ENCODE results near the gene NSG1.
A peak's percentile ranks its signal among the peaks of the same experiment; 100 is the strongest.

Gene NSG1

DNA sequence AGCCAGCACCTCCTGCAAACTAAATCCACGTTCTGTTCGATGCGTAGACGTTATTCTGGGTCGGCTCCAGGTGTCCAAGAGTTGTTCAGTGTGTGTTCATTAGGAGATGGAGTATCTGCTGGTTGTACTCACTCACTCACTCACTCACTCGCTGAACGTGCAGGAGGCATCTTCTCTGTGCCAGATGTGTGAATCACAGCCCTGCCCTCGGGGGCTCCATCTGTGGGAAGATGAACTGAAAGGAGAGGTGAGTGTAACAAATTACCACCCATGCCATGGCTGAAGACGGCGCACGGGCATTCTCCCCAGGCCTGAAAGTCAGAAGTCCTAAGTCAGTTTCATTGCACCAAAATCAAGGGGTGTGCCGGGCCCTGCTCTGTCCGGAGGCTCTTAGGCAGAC lies 16.1 kb downstream of the NSG1 start:
- H3K9me3 Mint-ChIP-seq: no peaks in the 10 kb centered on the region
- ATAC-seq: no peak
- DNase-seq (ENCODE audit: low spot score in 2 of 2): no peak
- H3K27ac Mint-ChIP-seq: no peak overlapping the region
- H3K36me3 Mint-ChIP-seq: peaks cover 8% of the 10 kb centered on the region
- H3K4me3 Mint-ChIP-seq: no peak overlapping the region
- H3K4me1 Mint-ChIP-seq: no peaks in the 10 kb centered on the region

DNA sequence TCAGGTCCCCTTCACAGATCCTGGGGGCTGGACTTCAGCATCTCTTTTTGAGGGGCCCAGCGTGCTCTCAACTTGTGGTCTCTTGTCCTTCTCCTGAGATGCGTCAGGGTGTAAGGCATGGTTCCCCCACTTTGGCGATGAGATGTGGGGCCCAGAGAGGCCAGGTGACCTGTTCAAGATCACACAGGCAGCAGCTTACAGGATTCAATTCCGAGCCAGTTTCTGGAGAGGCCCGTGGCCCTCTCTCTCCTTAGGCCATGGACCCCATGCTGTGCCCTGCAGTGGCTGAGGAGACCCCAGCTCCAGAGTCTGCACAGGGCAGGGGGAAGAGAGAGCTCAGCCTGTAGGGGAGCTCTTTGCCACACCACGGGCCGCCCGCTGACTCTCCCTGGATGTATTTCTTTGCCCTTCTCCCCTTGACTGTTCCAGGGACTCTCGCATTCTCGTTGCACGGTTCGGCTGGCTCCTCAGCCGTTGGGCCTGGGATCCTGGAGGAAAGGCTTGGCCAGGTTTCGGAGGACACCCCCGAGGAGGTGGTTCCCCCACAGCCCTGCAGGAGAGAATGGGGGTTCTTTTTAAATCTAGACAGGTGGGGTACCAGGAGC lies 18.6 kb downstream of the NSG1 start:
- no peaks in the 10 kb centered on the region for H3K9me3 Mint-ChIP-seq
- no peak for ATAC-seq
- no peaks in the 10 kb centered on the region for H3K4me1 Mint-ChIP-seq
- H3K4me3 Mint-ChIP-seq: no peak overlapping the region
- no peak overlapping the region for H3K27ac Mint-ChIP-seq
- H3K36me3 Mint-ChIP-seq: peaks cover 18% of the 10 kb centered on the region
- no peak for DNase-seq (ENCODE audit: low spot score in 2 of 2)

DNA sequence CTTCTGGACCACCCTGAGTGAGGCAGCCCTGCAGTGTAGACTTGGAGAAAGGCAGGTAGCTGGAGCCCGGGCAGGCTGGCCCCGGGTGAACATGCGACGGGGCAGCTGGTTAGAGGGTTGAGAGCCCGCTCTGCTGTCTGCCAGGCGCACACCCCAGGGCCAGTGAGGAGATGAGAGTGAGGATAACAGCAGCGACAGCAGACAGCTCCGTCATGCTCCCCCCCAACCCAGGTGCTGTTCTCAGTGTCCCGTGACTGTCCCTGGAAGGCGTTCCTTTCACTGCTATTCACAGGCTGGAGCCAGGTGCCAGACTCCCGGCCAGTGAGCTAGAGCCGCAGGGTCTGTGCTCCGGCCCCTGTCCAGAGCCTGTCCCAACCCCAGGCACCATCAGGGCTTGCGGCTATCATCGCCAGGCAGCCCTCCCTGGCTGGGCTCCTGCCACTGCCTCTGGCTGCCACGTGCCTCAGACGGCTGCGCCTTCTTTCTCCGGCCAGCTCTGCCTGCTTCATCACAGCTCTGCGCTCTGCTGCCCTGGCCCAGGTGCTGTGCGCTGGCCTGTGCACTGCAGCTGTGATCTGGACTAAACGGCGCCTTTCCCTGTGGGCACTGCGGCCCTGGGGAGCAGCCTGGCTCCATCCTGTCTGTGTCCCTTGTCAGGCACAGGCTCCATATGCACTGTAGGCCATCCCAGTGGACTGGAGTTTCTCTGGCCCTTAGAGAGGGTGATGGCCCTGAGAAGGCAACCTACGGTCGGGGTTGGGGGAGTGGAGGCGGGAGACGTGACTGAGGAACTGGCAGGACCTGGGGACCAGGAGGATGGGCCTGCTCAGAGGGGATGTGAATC lies 19.8 kb downstream of the NSG1 start:
- Mint-ChIP-seq H3K4me3 (no peak overlapping the region), H3K27ac (peak overlapping the region; percentile 26), H3K9me3 (no peaks in the 10 kb centered on the region), H3K36me3 (peaks cover 21% of the 10 kb centered on the region), H3K4me1 (no peaks in the 10 kb centered on the region)
- ATAC-seq (no peak), DNase-seq (ENCODE audit: low spot score in 2 of 2) (no peak)

DNA sequence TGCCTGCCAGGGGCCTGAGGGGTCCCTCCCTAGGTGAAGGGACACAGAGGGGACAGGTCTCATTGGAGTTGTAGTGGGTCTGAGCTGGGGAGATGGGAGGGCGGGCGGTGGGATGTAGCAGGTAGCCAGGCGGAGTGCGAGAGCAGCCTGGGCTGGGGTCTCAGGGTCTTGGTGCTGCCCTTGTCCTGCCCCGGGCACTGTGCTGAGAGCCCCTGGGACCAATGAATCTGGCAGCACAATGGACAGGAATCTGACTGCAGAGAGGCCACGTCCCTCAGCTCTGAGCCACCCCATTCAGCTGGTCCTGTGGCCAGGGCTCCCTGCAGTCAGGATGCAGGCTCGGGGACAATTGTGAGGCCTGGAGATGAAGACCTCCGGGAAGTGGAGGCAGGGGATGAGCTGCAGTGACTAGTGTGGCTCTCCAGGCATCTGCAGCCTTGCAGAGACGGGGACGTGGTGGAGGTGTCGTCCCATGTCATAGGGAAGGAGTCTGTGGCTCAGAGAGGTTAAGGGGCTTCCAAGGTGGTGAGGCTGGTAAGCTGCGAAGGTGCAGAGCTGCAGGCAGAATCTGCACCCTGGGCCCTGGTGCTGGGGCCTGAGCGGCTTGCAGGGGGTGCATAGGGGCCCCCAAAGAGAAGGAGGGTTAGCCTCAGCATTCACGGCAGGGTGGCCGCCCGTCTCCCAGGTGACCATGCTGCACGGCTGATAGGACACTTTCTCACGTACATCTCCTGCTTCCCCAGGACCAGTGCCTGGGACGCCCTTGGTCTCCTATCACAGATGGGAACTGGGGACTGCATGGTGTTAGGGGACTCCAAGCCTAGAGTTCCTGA lies 20.6 kb downstream of the NSG1 start:
- no peaks in the 10 kb centered on the region for H3K4me1 Mint-ChIP-seq
- H3K36me3 Mint-ChIP-seq: peaks cover 21% of the 10 kb centered on the region
- no peak overlapping the region for H3K4me3 Mint-ChIP-seq
- ATAC-seq: no peak
- H3K9me3 Mint-ChIP-seq: no peaks in the 10 kb centered on the region
- peak overlapping the region; percentile 26 for H3K27ac Mint-ChIP-seq
- DNase-seq (ENCODE audit: low spot score in 2 of 2): no peak

DNA sequence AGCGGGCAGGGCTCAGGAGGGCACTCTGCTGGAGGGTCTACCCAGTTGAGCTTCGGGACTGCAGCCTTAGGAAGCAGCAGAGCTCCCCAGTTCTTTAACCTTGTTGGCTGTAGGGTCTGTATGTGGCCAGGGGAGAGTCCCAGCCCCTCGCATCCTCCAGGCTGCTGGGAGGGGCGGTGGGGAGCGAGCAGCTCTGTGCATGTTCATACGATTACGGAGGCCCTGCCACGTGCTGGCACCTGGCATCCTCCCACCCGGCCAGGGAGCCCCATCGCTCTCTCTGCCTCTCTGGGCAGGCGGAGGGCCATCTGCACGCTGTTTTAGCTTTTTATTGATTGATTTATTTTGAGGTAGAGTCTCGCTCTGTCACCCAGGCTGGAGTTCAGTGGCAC lies 21.2 kb downstream of the NSG1 start:
- ATAC-seq (no peak), DNase-seq (ENCODE audit: low spot score in 2 of 2) (no peak)
- H3K9me3 Mint-ChIP-seq: no peaks in the 10 kb centered on the region
- H3K36me3 Mint-ChIP-seq: peaks cover 21% of the 10 kb centered on the region
- H3K27ac Mint-ChIP-seq: no peak overlapping the region
- H3K4me3 Mint-ChIP-seq: no peak overlapping the region
- no peaks in the 10 kb centered on the region for H3K4me1 Mint-ChIP-seq

DNA sequence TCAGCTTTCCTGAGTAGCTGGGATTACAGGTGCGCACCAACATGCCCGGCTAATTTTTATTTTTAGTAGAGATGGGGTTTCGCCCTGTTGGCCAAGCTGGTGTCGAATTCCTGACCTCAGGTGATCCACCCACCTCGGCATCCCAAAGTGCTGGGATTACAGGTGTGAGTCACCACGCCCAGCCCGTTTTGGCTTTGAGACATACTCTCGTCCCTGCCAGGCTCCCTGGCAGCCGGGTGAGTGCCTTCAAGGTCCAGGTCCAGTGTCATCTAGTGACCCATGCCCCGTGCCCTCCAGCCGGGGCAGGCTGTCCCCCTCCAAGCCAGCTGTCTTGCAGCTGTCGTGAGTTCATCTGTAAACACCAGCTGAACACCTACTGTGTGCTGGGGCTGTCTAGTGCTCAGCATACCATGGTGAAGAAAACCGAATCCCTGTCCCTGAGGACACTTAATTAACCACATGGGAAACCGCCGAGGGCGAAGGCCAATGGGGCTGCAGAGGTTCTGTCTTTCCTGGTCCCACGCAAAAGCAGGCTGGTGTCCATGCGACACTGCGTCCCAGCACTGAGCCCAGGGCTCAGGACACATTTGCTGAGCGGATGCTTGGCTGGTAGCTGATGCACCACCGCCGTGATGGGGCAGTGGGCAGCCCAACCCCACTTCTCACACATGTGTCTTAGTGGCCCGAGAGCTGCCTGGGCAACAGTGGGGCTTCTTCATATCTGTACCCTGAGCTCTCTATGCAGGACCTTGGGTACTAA lies 21.9 kb downstream of the NSG1 start:
- Mint-ChIP-seq H3K4me1 (no peaks in the 10 kb centered on the region), H3K9me3 (no peaks in the 10 kb centered on the region), H3K27ac (no peak overlapping the region), H3K4me3 (no peak overlapping the region), H3K36me3 (peaks cover 21% of the 10 kb centered on the region)
- ATAC-seq: no peak
- DNase-seq (ENCODE audit: low spot score in 2 of 2): no peak

DNA sequence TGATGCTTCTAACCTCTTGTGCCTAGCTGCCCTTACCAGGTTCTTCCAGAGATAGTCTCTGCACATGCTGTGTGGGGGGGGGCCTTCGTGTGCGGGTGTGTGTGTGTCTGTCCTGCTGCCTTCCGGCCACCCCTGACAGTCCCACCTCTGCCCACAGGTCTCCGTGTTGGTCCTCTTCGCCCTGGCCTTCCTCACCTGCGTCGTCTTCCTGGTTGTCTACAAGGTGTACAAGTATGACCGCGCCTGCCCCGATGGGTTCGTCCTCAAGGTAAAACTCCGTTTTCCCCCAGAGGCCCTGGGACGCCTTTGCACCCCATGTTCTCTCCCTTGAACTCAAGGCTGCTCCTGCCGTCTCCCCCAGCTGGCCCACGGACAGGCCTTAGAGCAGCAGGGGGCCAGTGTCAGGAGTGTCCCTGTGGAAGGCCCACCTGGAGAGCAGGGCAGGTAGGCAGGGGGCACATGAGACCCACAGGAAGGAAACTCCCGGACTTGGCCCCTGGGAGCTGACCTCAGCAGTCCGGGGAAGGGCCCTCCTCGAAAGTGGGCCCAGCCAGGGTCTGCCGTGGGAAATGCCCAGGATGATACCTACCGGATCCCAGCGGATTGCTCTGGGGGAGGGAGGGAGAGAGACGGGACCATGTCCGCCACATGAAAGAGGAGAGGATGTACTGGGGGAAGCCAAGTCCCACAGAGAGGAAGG lies 22.7 kb downstream of the NSG1 start:
- no peak for ATAC-seq
- no peaks in the 10 kb centered on the region for H3K9me3 Mint-ChIP-seq
- DNase-seq (ENCODE audit: low spot score in 2 of 2): no peak
- H3K4me3 Mint-ChIP-seq: no peak overlapping the region
- no peaks in the 10 kb centered on the region for H3K4me1 Mint-ChIP-seq
- H3K27ac Mint-ChIP-seq: peak overlapping the region; percentile 60
- peaks cover 21% of the 10 kb centered on the region for H3K36me3 Mint-ChIP-seq

DNA sequence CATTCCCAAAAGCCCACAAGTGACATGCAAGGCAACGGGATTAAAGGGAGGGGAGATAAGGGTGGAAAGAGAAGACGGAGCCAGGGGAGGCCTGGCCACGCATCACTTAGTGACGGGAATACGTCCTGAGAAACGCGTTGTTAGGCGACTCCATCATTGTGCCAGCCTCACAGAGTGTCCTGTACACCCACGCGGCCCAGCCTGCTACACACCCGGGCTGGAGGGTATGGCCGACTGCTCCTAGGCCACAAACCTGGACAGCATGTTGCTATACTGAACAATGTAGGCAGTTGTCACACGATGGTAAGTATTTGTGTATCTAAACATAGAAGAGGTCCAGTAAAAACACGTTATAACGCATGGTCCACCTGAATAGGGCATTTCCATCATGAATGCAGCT lies 23.4 kb downstream of the NSG1 start:
- peak overlapping the region; percentile 60 for H3K27ac Mint-ChIP-seq
- no peaks in the 10 kb centered on the region for H3K9me3 Mint-ChIP-seq
- H3K36me3 Mint-ChIP-seq: peaks cover 21% of the 10 kb centered on the region
- H3K4me1 Mint-ChIP-seq: no peaks in the 10 kb centered on the region
- DNase-seq (ENCODE audit: low spot score in 2 of 2) (no peak), ATAC-seq (no peak)
- no peak overlapping the region for H3K4me3 Mint-ChIP-seq

DNA sequence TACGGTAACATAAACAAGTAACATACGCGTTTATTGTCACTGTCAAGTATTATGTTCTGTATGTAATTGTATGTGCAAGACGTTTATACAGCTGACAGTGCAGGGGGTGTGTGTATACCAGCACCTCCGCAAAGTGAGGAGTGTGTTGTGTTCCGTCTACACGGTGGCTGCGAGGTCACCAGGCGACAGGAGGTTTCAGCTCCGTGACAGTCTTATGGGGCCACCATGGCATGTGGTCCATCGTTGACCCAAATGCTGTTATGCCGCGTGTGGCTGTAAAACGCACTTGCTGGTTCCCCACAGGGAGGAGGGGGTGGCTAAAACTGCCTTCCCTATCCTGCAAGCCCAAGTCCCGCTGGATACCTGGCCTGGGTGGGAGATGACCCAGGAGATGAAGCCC lies 25.0 kb downstream of the NSG1 start:
- ATAC-seq: no peak
- DNase-seq (ENCODE audit: low spot score in 2 of 2): no peak
- no peak overlapping the region for H3K27ac Mint-ChIP-seq
- no peaks in the 10 kb centered on the region for H3K4me1 Mint-ChIP-seq
- H3K4me3 Mint-ChIP-seq: no peak overlapping the region
- H3K9me3 Mint-ChIP-seq: no peaks in the 10 kb centered on the region
- H3K36me3 Mint-ChIP-seq: peaks cover 24% of the 10 kb centered on the region

DNA sequence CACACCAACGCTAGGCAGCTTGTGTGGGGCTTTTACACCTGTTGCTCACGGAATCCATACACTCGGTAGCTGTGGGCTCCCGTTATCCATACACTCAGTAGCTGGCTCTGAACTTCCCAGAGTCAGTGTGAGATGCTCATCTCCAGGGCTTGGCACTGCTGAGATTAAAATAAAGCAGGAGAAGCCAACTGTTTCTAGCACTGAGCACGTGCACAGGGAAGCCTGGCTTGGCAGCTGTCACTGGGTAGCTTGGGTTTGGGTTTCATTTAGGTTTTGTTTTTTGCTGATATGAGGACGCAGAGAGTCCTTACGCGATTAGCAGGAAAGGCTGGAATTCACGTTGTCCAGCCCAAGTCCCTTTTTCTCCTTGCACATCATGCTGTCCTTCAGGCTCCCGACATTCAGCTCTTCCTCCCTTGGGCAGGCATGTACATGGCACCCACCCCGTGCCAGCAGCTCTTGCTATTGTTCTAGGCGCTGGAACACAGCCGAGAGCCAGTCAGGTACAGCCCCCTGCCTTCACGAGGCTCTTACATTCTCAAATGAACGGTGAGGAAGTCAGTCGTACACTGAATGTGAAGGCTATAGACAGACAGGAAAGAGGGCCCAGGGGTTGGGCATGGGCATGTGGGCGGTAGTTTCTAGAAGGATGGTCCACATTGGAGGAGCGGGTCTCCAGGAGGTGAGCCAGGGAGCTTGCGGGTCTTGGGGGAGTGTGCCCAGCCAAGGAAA lies 25.9 kb downstream of the NSG1 start:
- Mint-ChIP-seq H3K4me3 (no peak overlapping the region), H3K36me3 (peaks cover 29% of the 10 kb centered on the region), H3K4me1 (no peaks in the 10 kb centered on the region), H3K27ac (peak overlapping the region; percentile 80), H3K9me3 (no peaks in the 10 kb centered on the region)
- no peak for ATAC-seq
- no peak for DNase-seq (ENCODE audit: low spot score in 2 of 2)

DNA sequence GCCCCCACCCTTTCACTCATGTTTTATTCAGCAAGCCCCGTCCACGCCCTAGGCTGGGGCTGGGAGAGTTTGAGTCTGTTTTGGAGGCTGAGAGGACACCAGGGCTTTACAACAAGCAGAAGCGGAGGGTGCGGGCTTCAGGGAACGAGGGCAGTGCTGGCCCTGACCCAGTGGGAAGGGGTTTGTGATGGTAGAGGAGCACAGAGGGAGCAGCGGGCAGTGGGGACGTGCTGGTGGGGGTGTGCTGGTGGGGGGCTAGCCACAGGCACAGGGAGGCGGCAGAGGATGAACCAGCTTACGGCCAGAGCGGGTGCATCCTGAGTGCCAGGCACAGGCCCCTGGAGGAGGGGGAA lies 26.4 kb downstream of the NSG1 start:
- ATAC-seq: no peak
- Mint-ChIP-seq H3K36me3 (peaks cover 33% of the 10 kb centered on the region), H3K4me1 (peaks cover under 1% of the 10 kb centered on the region), H3K9me3 (no peaks in the 10 kb centered on the region), H3K4me3 (no peak overlapping the region), H3K27ac (peak overlapping the region; percentile 80)
- no peak for DNase-seq (ENCODE audit: low spot score in 2 of 2)

DNA sequence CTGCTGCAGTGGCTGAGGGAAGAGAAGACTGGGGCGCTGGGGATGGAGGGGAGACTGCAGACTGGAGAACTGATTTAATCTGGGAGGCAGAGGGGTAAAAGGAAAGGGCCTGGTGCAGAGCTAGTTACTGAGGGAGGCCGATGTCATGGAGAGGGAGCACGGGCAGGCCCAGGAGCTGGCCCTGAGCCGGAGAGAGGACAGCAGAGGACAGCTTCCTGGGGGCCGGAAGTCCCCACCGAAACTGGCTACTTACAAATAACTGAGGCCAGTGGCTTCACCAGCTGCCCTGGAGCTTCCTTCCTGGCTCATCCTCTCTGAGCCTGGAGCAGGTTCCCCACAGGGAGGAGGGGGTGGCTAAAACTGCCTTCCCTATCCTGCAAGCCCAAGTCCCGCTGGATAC lies 26.9 kb downstream of the NSG1 start:
- ATAC-seq (no peak), DNase-seq (ENCODE audit: low spot score in 2 of 2) (no peak)
- Mint-ChIP-seq H3K9me3 (no peaks in the 10 kb centered on the region), H3K4me1 (peaks cover 5% of the 10 kb centered on the region), H3K36me3 (peaks cover 38% of the 10 kb centered on the region), H3K4me3 (no peak overlapping the region), H3K27ac (peak overlapping the region; percentile 80)

DNA sequence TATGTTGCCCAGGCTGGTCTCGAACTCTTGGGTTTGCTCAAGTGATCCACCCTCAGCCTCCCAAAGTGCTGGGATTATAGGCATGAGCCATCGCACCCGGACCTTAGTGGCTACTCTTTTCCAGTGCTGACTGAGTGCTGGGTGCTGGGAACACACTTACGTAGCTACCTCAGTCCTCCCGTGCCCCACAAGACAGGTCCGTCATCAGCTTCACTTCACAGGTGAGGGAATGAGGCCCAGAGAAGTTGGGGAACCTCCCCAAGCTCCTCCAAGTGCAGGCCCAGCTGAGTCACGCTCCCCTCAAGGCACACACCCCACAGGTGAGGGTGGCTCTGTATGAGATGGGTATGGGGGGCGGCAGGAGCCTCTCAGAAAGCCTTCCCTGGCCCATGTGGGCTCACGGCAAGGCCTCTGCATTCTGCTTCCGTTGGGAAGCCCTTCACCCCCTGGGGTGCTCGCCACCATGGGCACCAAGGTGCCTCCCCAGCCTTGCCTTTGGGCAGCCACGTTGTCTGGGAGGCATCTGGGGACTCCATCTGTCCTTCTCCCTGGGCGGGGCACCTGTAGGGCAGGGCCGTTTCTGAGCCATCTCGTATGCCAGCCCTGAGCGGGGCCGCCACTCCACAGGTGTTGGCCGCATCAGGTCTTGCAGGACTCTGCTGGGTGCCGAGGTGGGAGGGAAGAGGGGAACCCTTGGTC lies 28.4 kb downstream of the NSG1 start:
- Mint-ChIP-seq H3K9me3 (no peaks in the 10 kb centered on the region), H3K4me3 (no peak overlapping the region), H3K4me1 (peaks cover 5% of the 10 kb centered on the region), H3K36me3 (peaks cover 39% of the 10 kb centered on the region), H3K27ac (no peak overlapping the region)
- ATAC-seq (no peak), DNase-seq (ENCODE audit: low spot score in 2 of 2) (no peak)
